KG1 (cell line): ENCODE results near the gene DIS3L.
"Not testable (repeated sequence)": the region's sequence is repeated elsewhere in the genome, so short reads cannot be mapped to it uniquely, and the experiment has no call there.

Source experiments
- DNase-seq: peaks from one replicate; lab custom pipeline; 2025; lab: John Stamatoyannopoulos, UW

Gene DIS3L

GRCh38 chr15:66310786-66311185 lies 17.4 kb downstream of the DIS3L start:
- DNase-seq = no peak

- DNase-seq = no peak
Measured at GRCh38 chr15:66312144-66312543, 18.8 kb downstream of the DIS3L start.

- DNase-seq = no peak
Measured at GRCh38 chr15:66323312-66323928, 30.1 kb downstream of the DIS3L start.

GRCh38 chr15:66326051-66326450 lies 32.7 kb downstream of the DIS3L start:
- no peak for DNase-seq

GRCh38 chr15:66327736-66328135 lies 34.4 kb downstream of the DIS3L start:
- DNase-seq = no peak

GRCh38 chr15:66328771-66329170 lies 35.4 kb downstream of the DIS3L start:
- no peak for DNase-seq

- not testable (repeated sequence) for DNase-seq
Measured at GRCh38 chr15:66348530-66348929, 55.2 kb downstream of the DIS3L start.

- DNase-seq = no peak
Measured at GRCh38 chr15:66356077-66356358, 62.6 kb downstream of the DIS3L start.

- peak; percentile 90 for DNase-seq
Measured at GRCh38 chr15:66356359-66357236, 63.2 kb downstream of the DIS3L start, which contains the start of gene TIPIN. Gene TIPIN (minus strand): TSS chr15:66356685. CDS start chr15:66352947, 3,738 bp downstream.

GRCh38 chr15:66359740-66360139 lies 66.4 kb downstream of the DIS3L start:
- no peak for DNase-seq

GRCh38 chr15:66361745-66362460 lies 68.5 kb downstream of the DIS3L start:
- DNase-seq = not testable (repeated sequence)

GRCh38 chr15:66362776-66363175 lies 69.4 kb downstream of the DIS3L start:
- DNase-seq = no peak

- no peak for DNase-seq
Measured at GRCh38 chr15:66364944-66365528, 71.7 kb downstream of the DIS3L start.

GRCh38 chr15:66369773-66370651 lies 76.6 kb downstream of the DIS3L start:
- DNase-seq = peak; percentile 52

- no peak for DNase-seq
Measured at GRCh38 chr15:66374179-66374578, 80.8 kb downstream of the DIS3L start.

- no peak for DNase-seq
Measured at GRCh38 chr15:66378814-66379430, 85.6 kb downstream of the DIS3L start.

- DNase-seq = not testable (repeated sequence)
Measured at GRCh38 chr15:66381376-66381775, 88.0 kb downstream of the DIS3L start.
